GM21619 (cell line): ENCODE data around the gene GCC1.
"Not testable (repeated sequence)": the region's sequence is repeated elsewhere in the genome, so short reads cannot be mapped to it uniquely, and the experiment has no call there.

Experiments used
- ATAC-seq: cut with Tn5 transposase; IDR thresholded peaks from one replicate; pipeline ENCODE4 v1.9.1; 2021; ENCODE audit not compliant: unreplicated experiment

The GCC1 gene

DNA sequence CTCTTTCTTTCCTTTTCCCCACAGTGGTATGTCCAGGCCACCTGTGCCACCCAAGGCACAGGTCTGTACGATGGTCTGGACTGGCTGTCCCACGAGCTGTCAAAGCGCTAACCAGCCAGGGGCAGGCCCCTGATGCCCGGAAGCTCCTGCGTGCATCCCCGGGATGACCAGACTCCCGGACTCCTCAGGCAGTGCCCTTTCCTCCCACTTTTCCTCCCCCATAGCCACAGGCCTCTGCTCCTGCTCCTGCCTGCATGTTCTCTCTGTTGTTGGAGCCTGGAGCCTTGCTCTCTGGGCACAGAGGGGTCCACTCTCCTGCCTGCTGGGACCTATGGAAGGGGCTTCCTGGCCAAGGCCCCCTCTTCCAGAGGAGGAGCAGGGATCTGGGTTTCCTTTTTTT lies 5.8 kb upstream of the GCC1 start:
- no peak for ATAC-seq

DNA sequence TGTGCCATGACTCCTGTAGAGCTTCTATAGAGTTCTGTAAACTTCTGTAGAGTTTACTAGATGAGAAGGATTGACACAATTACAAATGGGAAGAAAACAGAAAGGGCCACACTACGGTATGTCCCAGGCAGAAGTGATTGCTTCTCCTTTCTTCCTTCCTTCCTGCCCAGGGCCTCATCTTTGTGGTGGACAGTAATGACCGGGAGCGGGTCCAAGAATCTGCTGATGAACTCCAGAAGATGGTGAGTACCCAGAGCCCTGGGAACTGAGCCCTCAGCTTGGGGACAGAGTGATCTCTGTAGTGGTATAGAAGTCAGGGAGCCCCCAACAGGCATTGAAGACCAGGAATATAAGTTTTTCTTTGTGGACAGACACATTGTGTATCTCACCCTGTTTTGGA lies 4.5 kb upstream of the GCC1 start:
- ATAC-seq: no peak

DNA sequence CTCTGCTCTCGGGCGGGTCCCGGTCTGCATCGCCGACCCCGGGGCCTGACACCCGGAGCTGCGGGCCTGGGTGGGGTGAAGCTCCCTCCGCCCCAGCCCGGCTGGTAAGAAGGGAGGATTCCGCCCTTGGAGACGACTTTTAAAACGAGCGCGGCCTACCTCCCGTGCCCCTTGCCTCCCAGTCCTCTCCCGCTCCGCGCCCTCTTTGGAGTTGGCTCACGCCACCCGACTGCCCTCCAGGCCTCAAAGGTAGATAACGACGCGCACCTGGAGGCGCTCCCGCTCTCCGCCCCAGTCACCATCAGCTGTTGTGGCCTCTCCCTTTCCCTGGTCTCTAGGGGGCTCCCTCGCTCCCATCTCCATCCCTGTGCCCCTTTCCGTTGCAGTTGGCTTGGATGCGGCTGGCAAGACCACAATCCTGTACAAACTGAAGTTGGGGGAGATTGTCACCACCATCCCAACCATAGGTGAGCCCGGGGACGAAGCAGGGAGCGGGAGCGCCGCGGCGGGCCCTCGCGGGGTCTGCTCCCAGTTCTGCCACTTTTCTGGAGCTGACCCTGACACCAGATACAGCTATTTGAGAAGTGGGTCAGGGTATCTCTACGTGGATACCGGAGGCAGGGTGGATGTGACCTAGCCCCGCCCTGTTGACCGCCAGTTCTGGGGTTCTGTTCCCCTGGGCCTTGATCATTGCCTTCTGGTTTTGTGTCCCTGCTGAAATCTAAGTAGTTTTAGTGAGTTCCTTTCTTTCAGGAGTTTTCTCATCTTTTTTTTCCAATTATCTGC lies 3.5 kb upstream of the GCC1 start:
- peak; percentile 21 for ATAC-seq

DNA sequence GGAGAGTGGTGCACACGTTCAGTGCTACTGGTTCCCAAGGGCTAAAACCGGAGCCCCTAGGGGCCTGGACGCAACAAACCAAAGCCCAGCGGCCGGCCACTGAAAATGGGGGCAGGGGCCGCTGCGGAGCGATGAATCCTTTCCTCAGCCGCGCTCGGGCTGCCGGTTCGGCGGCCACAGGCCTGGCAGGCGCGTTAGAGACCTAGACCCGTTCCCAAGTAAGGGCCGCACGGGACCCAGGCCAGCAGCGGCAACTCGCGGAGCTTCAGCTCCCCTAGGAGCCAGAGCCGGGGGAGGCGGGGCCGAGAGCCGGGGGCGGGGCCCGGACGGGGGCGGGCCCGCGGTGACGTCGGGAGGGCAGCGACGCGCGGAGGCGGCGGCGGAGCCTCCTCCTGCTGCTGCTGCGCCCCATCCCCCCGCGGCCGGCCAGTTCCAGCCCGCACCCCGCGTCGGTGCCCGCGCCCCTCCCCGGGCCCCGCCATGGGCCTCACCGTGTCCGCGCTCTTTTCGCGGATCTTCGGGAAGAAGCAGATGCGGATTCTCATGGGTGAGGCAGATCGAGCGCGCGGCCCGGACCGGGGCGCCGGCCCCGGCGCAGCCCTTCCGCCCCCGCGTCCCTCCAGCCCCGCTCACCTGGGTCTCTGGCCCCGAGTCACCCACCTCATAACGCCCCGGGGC lies 2.8 kb upstream of the GCC1 start, which contains the start of gene ARF5:
ARF5 (plus strand) TSS at position 393 of the 678 bp plus-strand sequence; CDS start at position 481, 88 bp downstream.
- peak; percentile 64 for ATAC-seq

DNA sequence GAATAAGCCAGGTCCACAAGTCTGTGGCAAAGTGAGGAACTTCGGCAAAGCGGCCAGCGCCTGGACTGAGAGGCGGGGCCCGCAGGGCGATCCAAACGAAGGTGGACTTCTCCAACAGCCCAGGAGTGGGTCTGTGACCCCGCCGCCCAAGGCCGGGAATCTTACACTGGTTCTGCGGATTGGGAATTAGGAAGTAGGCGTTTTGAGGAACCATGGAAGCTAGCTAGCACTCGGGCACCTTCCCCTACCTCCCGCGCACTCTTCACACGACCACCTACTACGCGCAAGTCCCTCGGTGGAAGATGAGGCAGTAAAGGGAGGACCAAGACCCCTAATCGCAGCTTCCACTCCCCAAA lies 2.2 kb upstream of the GCC1 start:
- no peak for ATAC-seq

DNA sequence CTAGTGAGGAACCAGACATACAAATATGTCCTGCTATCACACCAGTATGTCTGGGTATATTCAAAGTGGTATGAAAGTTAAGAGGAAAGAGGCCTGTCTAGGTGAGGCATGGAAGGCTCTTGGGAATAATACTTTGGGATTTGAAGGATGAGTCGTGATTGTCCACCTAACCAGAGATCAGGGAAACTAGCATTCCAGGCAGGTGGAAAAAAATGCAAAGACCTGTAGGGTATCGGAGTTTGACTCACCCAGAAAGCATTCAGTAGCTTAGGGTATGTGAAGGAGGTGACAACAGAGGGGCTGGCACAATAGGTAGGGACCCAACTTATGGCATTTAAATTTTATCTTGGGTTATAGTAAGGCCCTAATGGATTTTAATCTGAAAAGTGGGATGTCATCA lies 950 bp upstream of the GCC1 start:
- ATAC-seq: no peak

DNA sequence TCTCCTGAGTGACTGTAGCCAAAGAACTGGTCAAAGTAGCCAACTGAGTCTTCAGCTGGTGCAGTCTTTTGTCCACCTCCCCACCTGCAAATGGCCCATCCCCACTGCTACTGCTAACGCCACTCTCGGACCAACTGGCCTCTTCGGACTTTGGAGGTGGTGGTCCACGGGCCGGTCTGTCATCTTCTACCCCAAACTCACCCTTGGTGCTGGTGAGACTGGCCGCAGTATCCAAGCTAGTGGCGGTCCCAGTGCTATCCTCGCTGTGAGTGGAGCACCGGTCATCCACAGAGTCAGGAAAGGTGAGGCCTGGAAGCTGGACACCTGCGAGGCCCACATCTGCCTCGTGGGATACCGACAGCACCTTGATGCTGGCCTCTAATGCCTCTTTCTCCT lies 750 bp downstream of the GCC1 start:
- ATAC-seq: no peak

DNA sequence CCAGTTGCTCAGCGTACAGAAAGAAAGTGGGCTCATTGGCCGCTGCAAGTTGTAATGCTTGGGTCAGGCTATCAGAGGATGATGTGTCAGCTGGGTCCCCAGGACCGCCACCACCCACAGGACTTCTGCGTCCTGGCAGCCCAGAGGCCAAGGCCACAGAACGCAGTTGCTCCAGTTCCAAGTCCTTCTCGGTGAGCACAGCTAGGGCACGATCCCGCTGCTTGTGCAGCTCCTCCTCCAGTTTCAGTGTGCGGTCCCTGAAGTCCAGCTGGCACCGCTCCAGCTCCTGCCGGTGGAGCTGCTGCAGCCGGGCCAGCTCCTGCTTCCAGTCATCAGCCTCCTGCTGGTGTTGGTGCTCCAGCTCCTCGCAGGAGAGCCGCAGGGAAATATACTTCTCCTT lies 3.0 kb downstream of the GCC1 start:
- ATAC-seq: no peak

DNA sequence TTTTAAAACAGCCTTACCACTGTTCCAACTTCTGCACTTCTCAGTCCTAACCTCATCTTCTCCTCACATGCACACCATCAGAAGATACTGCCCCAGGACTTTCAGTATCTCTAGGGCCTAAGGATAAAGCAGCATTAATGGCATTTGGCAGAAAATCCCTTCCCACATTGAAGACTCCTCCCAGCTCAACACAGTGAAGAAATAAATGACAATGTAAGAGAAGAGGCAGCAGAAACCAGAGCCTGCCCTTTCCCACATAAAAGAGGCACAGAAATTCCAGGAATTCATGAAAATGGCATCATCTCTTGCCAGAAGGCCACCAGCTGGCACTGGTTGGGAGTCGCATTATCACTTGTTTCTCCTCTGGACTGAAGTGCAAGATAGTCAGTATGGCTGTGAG lies 3.7 kb downstream of the GCC1 start:
- ATAC-seq: no peak

DNA sequence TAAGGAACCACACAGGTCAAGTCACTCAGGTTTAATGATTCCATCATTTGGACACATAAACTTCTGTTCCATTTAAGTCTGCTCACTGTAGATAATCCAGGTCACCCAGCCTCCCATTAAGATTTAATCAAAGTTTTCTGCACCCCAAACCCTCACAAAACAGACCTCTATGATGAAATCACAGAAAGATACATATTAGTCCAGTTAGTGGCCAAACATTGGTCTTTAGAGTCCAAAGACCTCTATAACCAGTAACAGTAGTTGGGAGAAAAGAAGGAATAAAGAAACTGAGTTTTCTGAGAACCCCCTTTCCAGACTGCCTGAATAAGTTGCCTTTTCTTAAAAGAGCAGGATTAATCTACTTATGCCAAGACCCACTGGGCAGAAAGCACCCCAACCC lies 4.8 kb downstream of the GCC1 start:
- ATAC-seq: no peak

DNA sequence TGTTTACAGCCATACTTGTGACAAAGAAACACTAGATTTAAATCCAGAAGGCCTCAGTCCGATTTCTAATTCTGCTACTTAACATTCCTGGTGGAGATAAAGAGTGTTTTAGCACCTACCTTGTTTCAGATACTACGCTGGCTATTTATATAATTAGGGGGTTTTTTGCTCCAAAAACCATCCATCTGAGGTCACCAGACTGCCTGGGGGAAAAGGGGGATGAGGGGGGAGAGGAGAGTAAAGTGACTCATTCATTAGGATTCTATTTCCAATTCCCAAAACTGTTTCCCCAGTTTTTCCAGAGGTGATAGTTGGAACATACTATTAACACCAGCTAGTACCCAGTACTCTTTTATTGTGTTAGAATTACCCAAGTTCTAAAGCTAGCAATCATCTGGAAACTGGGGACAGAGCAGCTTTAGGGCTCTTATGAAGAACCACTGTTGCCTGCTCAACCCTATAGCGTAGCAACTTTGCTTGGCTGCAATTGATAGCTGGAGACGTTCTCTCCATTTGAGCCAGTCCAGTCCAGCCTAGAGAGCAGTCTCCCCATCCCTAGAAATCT lies 6.6 kb downstream of the GCC1 start:
- ATAC-seq: no peak

DNA sequence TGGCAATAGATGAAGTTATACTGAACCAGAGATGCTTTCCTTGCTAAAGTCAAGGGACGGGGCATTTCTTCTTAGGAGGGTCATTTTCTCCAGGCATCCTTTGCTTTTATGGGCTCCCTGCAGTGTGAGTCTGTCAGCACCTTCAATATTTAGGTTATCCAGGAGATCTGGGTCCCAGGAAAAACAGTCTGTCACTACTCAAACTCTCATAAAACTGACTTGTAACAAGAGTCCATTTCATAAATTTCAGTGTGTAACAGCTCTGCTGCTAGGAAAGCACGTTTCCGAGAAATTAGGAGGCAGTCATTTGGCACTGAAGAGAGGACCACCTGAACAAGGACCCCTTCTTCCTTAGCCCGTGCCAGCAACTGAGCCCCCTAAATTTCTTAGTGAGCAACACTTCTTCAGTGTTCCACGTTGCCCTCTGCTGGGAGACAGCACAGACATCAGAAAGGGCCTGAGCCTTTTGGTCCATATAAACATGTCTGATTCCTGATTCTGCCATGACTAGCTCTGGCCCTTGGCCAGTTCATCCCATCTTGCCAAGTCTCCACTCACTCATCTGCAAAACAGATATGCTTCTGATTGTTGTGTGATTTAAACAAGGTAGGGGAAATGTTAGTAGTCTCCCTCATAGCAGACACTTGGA lies 7.2 kb downstream of the GCC1 start:
- ATAC-seq: no peak

DNA sequence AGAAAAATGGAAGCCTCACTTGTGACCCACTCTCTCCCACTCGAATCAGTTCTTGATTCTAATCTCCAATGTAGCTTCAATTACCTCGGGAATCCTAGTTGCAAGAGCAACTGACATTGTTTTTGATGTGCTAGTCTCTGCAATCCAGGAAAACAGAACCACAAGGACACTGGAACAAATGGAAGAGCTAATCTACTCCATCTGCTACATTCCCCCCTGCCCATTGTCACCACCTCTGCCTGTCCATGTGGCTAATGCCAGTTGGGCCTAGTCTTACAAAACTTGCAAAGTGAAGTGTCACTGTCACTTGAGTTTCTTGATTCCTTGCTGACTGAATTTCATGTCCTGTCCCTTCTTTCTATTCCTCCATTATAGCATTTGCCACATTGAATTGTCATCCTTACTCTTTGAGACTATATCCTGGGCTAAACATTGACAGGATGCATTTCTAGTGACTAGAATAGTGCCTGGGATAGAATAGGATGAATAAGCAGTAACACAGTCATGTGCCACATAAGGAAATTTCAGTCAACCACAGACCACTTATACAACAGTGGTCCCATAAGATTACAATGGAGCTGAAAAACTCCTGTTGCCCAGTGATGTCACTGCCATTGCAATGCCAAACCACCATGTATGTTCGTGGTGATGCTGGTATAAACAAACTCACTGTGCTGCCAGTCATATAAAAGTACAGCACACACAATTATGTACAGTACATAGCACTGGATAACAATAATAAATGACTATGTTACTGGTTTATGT lies 13.5 kb downstream of the GCC1 start:
- ATAC-seq: no peak

DNA sequence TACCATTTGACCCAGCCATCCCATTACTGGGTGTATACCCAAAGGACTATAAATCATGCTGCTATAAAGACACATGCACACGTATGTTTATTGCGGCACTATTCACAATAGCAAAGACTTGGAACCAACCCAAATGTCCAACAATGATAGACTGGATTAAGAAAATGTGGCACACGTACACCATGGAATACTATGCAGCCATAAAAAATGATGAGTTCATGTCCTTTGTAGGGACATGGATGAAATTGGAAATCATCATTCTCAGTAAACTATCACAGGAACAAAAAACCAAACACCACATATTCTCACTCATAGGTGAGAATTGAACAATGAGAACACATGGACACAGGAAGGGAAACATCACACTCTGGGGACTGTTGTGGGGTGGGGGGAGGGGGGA lies 17.4 kb downstream of the GCC1 start:
- not testable (repeated sequence) for ATAC-seq

DNA sequence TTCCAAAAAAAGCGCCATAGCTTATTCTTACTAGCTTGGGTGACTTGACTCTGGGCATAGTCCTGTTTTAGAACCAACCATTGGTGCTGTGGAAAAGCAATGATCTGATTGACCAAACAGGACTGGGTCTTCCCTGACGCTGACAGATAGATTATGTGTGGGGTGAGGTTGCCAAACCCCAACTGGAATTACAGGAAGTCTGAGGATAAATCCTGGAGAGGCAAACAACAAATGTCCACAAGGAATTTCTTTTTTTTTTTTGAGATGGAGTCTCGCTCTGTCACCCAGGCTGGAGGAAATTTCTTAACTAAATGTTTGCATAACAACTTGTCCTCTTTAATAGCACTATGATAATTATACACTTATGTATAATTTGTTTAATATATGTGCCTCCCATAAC lies 19.2 kb downstream of the GCC1 start:
- ATAC-seq: no peak

DNA sequence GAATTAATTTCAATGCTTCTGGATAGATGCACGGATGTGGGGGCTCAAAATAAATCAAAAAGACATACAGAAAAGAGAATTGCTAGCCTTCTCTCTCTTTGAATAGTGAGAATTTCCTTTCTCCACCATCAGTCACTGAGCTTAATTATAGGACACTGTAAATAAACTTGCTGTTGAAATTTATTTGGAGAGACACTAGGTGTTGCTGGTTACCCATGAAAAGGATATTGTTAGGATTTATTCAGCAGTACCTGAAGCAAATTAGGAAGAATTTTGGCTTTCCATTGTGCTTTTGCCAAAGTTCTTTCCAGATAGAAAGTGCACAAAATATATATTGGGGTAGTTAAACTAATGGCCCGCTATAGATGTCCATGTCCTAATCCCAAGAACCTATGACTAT lies 27.6 kb downstream of the GCC1 start:
- no peak for ATAC-seq

DNA sequence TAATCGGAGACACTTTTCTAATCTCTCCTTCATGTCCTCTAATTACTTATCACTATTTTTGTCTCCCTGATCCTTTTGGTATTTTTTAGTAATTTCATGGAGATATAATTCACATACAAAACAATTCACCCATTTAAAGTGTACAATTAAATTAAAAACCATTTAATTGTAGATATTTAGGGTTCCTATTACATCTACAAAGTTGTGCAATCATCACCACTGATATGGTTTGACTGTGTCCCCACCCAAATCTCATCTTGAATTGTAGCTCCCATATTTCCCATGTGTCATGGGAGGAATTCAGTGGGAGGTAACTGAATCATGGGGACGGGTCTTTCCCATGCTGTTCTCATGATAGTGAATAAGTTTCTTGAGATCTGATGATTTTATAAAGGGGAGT lies 29.0 kb downstream of the GCC1 start:
- ATAC-seq: no peak

DNA sequence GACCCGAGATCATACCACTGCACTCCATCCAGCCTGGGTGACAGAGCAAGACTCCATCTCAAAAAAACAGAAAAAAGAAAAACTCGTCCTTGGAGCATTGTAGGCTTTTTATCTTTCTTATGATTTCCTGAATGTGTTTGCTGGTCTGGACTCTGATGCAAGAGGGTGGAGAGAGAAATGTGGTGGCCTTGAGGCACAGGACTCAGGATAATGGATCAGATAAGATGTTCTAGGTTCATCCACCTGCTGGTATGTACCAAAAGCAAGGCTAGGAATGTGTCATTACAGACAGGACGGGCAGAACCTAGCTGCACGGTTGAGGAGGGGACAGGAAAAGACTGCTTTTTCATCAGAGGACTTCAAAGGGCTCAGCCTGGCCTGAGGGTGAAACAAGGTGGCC lies 33.5 kb downstream of the GCC1 start:
- ATAC-seq: no peak

DNA sequence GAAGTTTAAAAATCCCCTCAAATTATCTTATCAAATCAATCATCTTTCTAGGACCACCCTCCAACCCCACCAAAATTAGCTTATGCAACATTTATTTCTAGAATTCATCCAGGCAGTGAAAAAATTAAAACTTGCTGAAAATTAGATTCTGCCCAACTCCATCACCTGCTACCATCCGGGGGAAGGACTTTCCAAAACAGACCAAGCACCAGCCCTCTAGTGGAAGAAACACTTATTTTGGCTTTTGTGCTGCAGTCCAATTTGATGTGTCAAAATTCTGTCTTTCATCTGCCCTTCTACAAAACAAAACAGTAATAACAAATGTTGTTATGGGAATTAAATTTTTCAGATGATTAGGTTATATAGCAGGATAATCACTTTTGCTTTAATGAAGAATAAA lies 35.1 kb downstream of the GCC1 start:
- no peak for ATAC-seq

DNA sequence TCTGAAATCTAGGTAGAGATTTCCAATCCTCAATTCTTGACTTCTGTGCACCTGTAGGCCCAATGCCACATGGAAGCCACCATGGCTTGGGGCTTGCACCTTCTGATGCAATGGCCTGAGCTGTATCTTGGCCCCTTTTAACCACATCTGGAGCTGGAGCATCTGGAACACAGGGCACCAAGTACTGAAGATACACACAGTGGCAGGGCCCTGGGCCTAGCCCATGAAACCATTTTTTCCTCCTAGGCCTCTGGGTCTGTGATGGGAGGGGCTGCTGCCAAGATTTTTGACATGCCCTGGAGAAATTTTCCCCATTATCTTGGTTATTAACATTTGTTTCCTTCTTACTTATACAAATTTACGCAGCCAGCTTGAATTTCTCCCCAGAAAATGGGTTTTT lies 39.1 kb downstream of the GCC1 start:
- no peak for ATAC-seq

DNA sequence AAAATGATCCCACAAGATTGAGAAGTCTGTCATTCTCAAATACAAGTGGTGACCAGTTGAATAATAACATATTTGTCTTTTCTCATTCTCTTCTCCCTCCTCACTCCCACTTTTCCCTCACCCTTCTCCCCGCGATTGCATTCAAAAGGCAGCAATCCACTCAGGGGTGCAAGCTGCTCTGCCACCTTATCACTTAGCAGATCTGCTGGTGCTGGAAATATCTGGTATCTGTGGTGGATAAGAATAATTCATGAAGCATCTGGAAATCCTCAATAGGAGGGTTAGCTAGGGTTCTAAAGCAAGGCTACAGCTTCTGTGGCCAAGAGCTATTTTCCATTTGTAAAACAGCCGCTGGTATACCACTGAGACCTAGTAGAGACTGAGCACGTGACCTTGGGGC lies 43.8 kb downstream of the GCC1 start:
- no peak for ATAC-seq
